K562 (cell line): ENCODE data around the gene CSTPP1. TPM values are rescaled to one million over a fixed set of nuclear protein-coding genes. Genes with fewer than 3 reads are reported as not detected.

Experiments
- ATAC-seq: fragments of 200-7000 bp; cut with Tn5 transposase; 3 replicates; pipeline ENCODE4 v1.9.1; 2020; ENCODE audit warnings: moderate library complexity
- BruUV-seq: library from RNA; stranded (reverse); fragments of 400-500 nt; replicated peaks from 2 replicates; lab custom pipeline; 2021; lab: Mats Ljungman, UMichigan
- CTCF ChIA-PET: fragments of 300-600 bp; formaldehyde crosslinking; extraction: SDS; loops from one replicate; lab custom pipeline; 2021; ENCODE audit warnings: low intra/inter-chr PET ratio; lab: Yijun Ruan, JAX
- POLR2A ChIA-PET: fragments of 300-600, 350-650 bp; sonication (Branson Sonifier 250); formaldehyde crosslinking; extraction: SDS; loops from one replicate; lab custom pipeline; 2021; ENCODE audit warnings: antibody characterized with exemption, inconsistent platforms; lab: Yijun Ruan, JAX
- DNase-seq, 4 experiments: peaks; one replicate each; pipeline versions ENCODE4 v3.0.0 to v3.0.0-alpha.2; 2011 to 2018; ENCODE audit warnings: low spot score in 3 of 4, mixed read lengths in 3 of 4; ENCODE audit errors: extremely low read depth in 1 of 4
- FAIRE-seq: peaks from 2 replicates; lab custom pipeline; 2011; peaks lifted over from hg19 to GRCh38; lab: Jason Lieb, UNC
- H2AFZ ChIP-seq: 2 replicates; pipeline ENCODE4 v1.6.0; 2011; ENCODE audit warnings: low read depth, low read length, control low read depth, inconsistent platforms
- H3K27ac ChIP-seq: fragments of 200-600 bp; 3 replicates; pipeline ENCODE4 v1.8.0; 2011; ENCODE audit warnings: low read depth, mild to moderate bottlenecking, control low read depth, inconsistent platforms, low read length, moderate library complexity, mixed read lengths; ENCODE audit errors: extremely low read depth
- H3K27me3 ChIP-seq, 2 experiments: fragments of 300-600 bp in 1 of 2; 2 replicates in 1 of 2; 3 replicates in 1 of 2; pipeline versions ENCODE4 v1.6.0 to v1.8.0; 2011; ENCODE audit warnings: inconsistent platforms in 2 of 2, low read length in 2 of 2, mild to moderate bottlenecking in 1 of 2, mixed read lengths in 1 of 2, moderate library complexity in 1 of 2; ENCODE audit not compliant: control insufficient read depth in 2 of 2, insufficient read depth in 2 of 2
- H3K36me3 ChIP-seq: fragments of 300-600 bp; 3 replicates; pipeline ENCODE4 v1.8.0; 2011; ENCODE audit warnings: mild to moderate bottlenecking, low read length, inconsistent platforms; ENCODE audit not compliant: control insufficient read depth, insufficient read depth
- H3K4me1 ChIP-seq, 2 experiments: fragments of 200-600 bp in 1 of 2; replicated peaks in 1 of 2; 2 replicates in 1 of 2; 3 replicates in 1 of 2; pipeline versions ENCODE4 v1.5.1 to v1.8.0; 2011; ENCODE audit warnings: inconsistent platforms in 2 of 2, low read length in 2 of 2, mild to moderate bottlenecking in 1 of 2, mixed read lengths in 1 of 2, moderate library complexity in 1 of 2; ENCODE audit not compliant: control insufficient read depth in 2 of 2, insufficient read depth in 2 of 2
- H3K4me2 ChIP-seq: 2 replicates; pipeline ENCODE4 v1.6.1; 2011; ENCODE audit warnings: low read length, control low read depth, inconsistent platforms, mixed read lengths; ENCODE audit not compliant: insufficient read depth
- H3K4me3 ChIP-seq: fragments of 200-600 bp; sonication (generic), shearing (Covaris generic); 2 replicates; pipeline ENCODE4 v1.5.1; 2016; ENCODE audit warnings: control low read depth, inconsistent platforms
- H3K79me2 ChIP-seq: fragments of 200-600 bp; 3 replicates; pipeline ENCODE4 v1.8.0; 2011; ENCODE audit warnings: low read length, inconsistent platforms; ENCODE audit not compliant: control insufficient read depth, insufficient read depth
- H3K9ac ChIP-seq, 2 experiments: 2 replicates each; pipeline versions ENCODE4 v1.6.0 to v1.6.1; 2011; ENCODE audit warnings: low read depth in 2 of 2, low read length in 2 of 2, control low read depth in 1 of 2, inconsistent platforms in 1 of 2, mild to moderate bottlenecking in 1 of 2, mixed read lengths in 1 of 2; ENCODE audit not compliant: insufficient read depth in 1 of 2
- H3K9me1 ChIP-seq: one replicate; pipeline ENCODE4 v1.6.0; 2011; ENCODE audit warnings: inconsistent platforms, mild to moderate bottlenecking, low read length, moderate library complexity; ENCODE audit not compliant: control insufficient read depth, insufficient read depth
- H3K9me3 ChIP-seq: replicated peaks from 2 replicates; pipeline ENCODE4 v1.5.1; 2011; ENCODE audit warnings: low read depth, low read length, inconsistent platforms; ENCODE audit not compliant: control insufficient read depth, insufficient read depth
- H4K20me1 ChIP-seq: replicated peaks from 2 replicates; pipeline ENCODE4 v1.6.1; 2011; ENCODE audit warnings: low read length, inconsistent platforms, mixed read lengths; ENCODE audit not compliant: control insufficient read depth, insufficient read depth
- ATF1 ChIP-seq, 2 experiments: fragments of 450-650 bp in 1 of 2; IDR thresholded peaks; 2 replicates each; pipeline ENCODE4 v1.6.1; 2016; ENCODE audit warnings: missing compliant biosample characterization in 1 of 2, missing genetic modification characterization in 1 of 2
- NCOA4 ChIP-seq: fragments of 450-650 bp; IDR thresholded peaks from 2 replicates; pipeline ENCODE4 v1.6.1; 2018; ENCODE audit warnings: mild to moderate bottlenecking; ENCODE audit not compliant: partially characterized antibody
- ZSCAN29 ChIP-seq: fragments of 450-650 bp; IDR thresholded peaks from 2 replicates; pipeline ENCODE4 v1.6.1; 2017
- WGBS: fragments of 100-300 bp; shearing (Covaris generic); methylation state at CpG from one replicate; pipeline ENCODE4 v1.1.6; 2016; ENCODE audit warnings: low coverage, mixed read lengths; ENCODE audit not compliant: insufficient coverage; ENCODE audit errors: missing lambda C conversion rate; 5-methylcytosine and 5-hydroxymethylcytosine counted together
- in situ Hi-C: fragments of 300-500 bp; cut with MboI; formaldehyde crosslinking; loops from 4 replicates; pipeline ENCODE4 v1.15.0; 2018; ENCODE audit warnings: inconsistent platforms, mixed read lengths
- intact Hi-C: fragments of 100-400 bp; cut with micrococcal nuclease; formaldehyde crosslinking; loops from 2 replicates; pipeline ENCODE4 v1.14.2; 2022
- polyA plus RNA-seq, 8 experiments: library from polyadenylated mRNA; depleted of rRNA in 4 of 8; stranded (reverse) in 5 of 8; unstranded in 3 of 8; fragments of >200 nt; fragmentation: Nextera tagmentation in 2 of 8; fragmentation: Illumina TruSeq in 1 of 8; extraction: Ambion mirVana in 2 of 8; extraction: Trizol in 1 of 8; gene quantifications; 2 replicates each; pipeline versions ENCODE4 v1.2.1 to v1.2.3, GENCODE V29; 2011 to 2014; ENCODE audit warnings: inconsistent platforms in 1 of 8, missing spikeins in 1 of 8
- total RNA-seq, 7 experiments: library from RNA; depleted of rRNA in 6 of 7; stranded (reverse); fragments of >200 nt in 6 of 7; fragmentation: Illumina TruSeq in 2 of 7; extraction: Trizol in 2 of 7; gene quantifications; 2 replicates each; pipeline versions ENCODE4 v1.2.1 to v1.2.3, GENCODE V29; 2011 to 2021; ENCODE audit warnings: low replicate concordance in 1 of 7
- TF ChIP-seq, protein P1 (sequence below), 2 experiments: fragments of 450-650 bp; conservative IDR thresholded peaks; 2 replicates each; pipeline ENCODE4 v1.6.1; 2017; ENCODE audit warnings: mild to moderate bottlenecking in 2 of 2, moderate library complexity in 2 of 2
- TF ChIP-seq, protein P2 (sequence below), 3 experiments: IDR thresholded peaks in 2 of 3; conservative IDR thresholded peaks in 1 of 3; 2 replicates each; pipeline ENCODE4 v1.5.1; 2011 to 2012; ENCODE audit warnings: low read length in 3 of 3, mild to moderate bottlenecking in 3 of 3, control low read depth in 2 of 3, improper control_type of control experiment in 1 of 3, inconsistent platforms in 1 of 3, low read depth in 1 of 3, mixed read lengths in 1 of 3, moderate library complexity in 1 of 3; ENCODE audit not compliant: insufficient read depth in 2 of 3

Gene CSTPP1
- total and polyA plus RNA-seq, 9 of the 15 experiments (the other 6 are each of a cell fraction or from before 2014, with no cell fraction given), result 6.5 to 17.8 (median 9.2) TPM

DNA sequence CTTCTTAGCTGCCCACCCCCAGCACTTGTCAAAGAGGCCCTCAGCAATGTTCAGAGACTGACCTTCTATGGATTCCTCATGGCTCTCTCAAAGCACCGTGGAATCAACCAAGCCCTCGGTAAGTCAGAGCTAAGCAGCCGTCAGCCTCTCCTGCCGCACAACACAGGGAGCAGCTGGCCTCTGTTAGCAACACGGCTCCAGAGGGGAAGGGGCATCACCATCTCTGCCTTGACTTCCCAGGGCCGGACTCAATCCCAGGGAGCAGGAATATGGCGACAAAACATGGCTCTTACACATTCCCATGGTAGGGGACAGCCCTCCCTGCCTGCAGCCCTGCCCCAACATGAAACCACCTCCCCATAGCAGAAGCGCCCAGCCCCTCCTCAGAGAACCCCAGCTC, 221.2 kb downstream of the CSTPP1 start:
- no peaks in the 10 kb centered on the region for H3K9me3 ChIP-seq
- H3K9me1 ChIP-seq, result peaks cover 2% of the 10 kb centered on the region
- peaks cover 31% of the 10 kb centered on the region; the same call in 1 of the 2 replicates for H4K20me1 ChIP-seq
- no peak overlapping the region for H3K27ac ChIP-seq
- POLR2A ChIA-PET, result interaction anchor here (0.6 to 1.4 kb wide), 6 partner anchors 9 to 357 kb away, joined by 3 to 7 read pairs (median 4); no protein-coding TSS in a partner anchor
- CTCF ChIA-PET, result interaction anchor here (1.1 kb wide), 1 partner anchor 8 kb away, joined by 3 read pairs; no protein-coding TSS in a partner anchor
- intact Hi-C loops, result no loop called here
- peaks cover 2% of the 10 kb centered on the region; the same call in 2 of the 3 replicates for H3K36me3 ChIP-seq
- no peak overlapping the region for H3K9ac ChIP-seq
- no peak for FAIRE-seq
- H3K4me1 ChIP-seq, result peaks cover 0 to 17% of the 10 kb centered on the region in 2 experiments; a peak in 2 of 5 replicates
- DNase-seq, result no peak
- no peaks in the 10 kb centered on the region for H3K79me2 ChIP-seq
- H3K27me3 ChIP-seq, result no peaks in the 10 kb centered on the region
- no peak overlapping the region for H2AFZ ChIP-seq
- no peak for ATAC-seq
- WGBS, result 54% methylated on average over 8 of the region's 8 CpGs
- no peak overlapping the region for H3K4me3 ChIP-seq
- no peak overlapping the region for H3K4me2 ChIP-seq
- in situ Hi-C loops, result no loop called here
- no TSS peak for BruUV-seq
- TF ChIP-seq NCOA4, result no peak
- TF ChIP-seq, protein P1, sequence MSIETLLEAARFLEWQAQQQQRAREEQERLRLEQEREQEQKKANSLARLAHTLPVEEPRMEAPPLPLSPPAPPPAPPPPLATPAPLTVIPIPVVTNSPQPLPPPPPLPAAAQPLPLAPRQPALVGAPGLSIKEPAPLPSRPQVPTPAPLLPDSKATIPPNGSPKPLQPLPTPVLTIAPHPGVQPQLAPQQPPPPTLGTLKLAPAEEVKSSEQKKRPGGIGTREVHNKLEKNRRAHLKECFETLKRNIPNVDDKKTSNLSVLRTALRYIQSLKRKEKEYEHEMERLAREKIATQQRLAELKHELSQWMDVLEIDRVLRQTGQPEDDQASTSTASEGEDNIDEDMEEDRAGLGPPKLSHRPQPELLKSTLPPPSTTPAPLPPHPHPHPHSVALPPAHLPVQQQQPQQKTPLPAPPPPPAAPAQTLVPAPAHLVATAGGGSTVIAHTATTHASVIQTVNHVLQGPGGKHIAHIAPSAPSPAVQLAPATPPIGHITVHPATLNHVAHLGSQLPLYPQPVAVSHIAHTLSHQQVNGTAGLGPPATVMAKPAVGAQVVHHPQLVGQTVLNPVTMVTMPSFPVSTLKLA (conservative IDR thresholded peaks at IDR 0.05), result no peak
- TF ChIP-seq ZSCAN29, result no peak
- TF ChIP-seq, protein P2, sequence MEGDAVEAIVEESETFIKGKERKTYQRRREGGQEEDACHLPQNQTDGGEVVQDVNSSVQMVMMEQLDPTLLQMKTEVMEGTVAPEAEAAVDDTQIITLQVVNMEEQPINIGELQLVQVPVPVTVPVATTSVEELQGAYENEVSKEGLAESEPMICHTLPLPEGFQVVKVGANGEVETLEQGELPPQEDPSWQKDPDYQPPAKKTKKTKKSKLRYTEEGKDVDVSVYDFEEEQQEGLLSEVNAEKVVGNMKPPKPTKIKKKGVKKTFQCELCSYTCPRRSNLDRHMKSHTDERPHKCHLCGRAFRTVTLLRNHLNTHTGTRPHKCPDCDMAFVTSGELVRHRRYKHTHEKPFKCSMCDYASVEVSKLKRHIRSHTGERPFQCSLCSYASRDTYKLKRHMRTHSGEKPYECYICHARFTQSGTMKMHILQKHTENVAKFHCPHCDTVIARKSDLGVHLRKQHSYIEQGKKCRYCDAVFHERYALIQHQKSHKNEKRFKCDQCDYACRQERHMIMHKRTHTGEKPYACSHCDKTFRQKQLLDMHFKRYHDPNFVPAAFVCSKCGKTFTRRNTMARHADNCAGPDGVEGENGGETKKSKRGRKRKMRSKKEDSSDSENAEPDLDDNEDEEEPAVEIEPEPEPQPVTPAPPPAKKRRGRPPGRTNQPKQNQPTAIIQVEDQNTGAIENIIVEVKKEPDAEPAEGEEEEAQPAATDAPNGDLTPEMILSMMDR (IDR thresholded peaks at IDR 0.05 in 2 of 3, conservative IDR thresholded peaks at IDR 0.05 in 1 of 3; ENCODE audit: insufficient read depth in 2 of 3, low read depth in 1 of 3, low read length in 3 of 3), result no peak
- TF ChIP-seq ATF1 (CRISPR knock-in tag; IDR thresholded peaks at IDR 0.05), result no peak
- TF ChIP-seq ATF1 (tag; IDR thresholded peaks at IDR 0.05), result no peak
